Stimulated activated CD8-positive, alpha-beta memory T cell treated with anti-CD3 and anti-CD28 coated beads, Interleukin-4, amount 100 ng/mL, for 24 hours (primary cell): ENCODE measurements around the gene GREB1.

ENCODE experiments used
- DNase-seq: peaks from one replicate; pipeline ENCODE4 v3.0.0-alpha.2; 2020; ENCODE audit warnings: low read depth

GREB1 gene

GRCh38 chr2:11562011-11562410, 28.2 kb downstream of the GREB1 start:
- DNase-seq = no peak

- no peak for DNase-seq
These were observed 28.6 kb downstream of the GREB1 start for GRCh38 chr2:11562476-11562875.

GRCh38 chr2:11563784-11564666, 30.2 kb downstream of the GREB1 start:
- no peak for DNase-seq

GRCh38 chr2:11564816-11565567, 31.1 kb downstream of the GREB1 start:
- DNase-seq = no peak

- no peak for DNase-seq
These were observed 32.5 kb downstream of the GREB1 start for GRCh38 chr2:11566383-11566782.

DNA sequence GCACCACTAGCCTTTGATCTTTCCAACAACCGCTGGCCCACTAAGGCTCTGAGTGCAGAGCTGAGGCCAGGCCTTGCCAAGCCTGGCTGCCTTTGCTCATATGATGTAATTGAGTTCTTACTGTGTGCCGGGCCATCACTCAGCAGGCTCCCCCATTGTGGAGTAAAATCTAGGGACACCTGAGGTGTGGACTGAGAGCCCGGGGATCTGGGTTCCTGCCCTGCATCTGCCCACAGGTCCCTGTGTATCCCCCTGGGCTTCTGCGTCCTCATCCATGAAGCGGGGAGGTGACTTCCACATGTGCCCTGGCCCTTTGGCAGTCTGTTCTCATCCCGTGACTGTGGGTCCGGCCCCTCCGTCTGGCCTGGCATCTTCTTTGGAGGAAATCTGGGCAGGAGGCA, 33.8 kb downstream of the GREB1 start:
- no peak for DNase-seq

- no peak for DNase-seq
These were observed 34.6 kb downstream of the GREB1 start for GRCh38 chr2:11568436-11568835.

DNA sequence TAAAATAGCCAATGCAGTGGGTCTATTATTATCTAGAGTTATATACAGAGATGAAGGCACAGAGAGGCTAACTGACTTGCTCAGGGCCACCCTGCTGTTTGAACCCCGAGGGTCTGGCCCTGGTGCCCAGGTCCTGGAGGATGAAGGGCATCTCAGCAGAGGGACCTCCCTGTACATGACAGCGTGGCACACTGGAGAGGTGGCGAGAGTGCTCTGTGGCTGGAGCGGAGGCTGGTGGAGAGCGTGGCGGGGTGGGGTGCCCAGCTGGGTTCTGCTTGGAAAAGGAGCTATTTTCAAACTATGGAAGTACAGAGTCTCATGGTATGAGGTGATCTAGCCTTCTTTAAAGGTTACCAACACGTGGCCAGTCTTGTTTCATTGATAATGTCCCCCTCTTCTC, 35.8 kb downstream of the GREB1 start:
- no peak for DNase-seq

DNA sequence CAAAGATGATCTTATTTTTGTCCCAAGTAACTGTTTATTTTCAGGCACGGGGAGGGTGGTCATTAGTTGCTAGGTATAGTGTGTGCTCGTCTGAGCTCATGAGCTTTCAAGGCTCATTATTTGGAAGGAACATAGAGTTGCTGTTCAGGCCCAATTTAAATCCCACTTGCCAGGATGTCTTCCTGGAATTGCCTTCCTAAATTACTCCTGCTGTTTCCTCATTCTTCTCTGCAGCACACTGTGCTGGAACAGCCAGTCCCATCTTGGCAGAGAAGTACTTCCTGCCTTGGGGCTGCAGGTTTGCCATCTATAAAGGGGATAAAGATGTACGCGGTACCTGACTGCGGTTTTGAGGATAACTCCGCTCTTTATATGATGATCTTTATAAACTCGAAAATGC, 37.3 kb downstream of the GREB1 start:
- no peak for DNase-seq

DNA sequence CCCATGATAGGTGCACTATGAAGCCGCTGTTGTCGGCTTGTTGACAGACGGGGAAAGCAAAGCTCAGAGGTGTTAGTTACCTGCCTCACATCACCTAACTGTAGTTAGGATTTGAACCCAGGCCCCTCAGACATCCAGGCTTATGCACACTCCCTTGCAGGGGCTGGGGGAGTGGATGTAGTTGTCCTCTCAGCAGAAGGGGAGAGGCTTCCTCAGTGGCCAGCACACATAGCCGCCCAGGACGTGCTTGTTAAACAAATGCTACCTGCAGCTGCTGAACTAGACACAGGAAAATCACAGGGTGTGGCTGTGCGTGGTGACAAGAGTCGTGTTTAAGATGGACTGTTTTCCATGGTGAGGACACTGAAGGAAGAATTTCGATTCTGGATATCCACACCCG, 39.2 kb downstream of the GREB1 start:
- no peak for DNase-seq

GRCh38 chr2:11573418-11574175, 39.8 kb downstream of the GREB1 start:
- DNase-seq = no peak

DNA sequence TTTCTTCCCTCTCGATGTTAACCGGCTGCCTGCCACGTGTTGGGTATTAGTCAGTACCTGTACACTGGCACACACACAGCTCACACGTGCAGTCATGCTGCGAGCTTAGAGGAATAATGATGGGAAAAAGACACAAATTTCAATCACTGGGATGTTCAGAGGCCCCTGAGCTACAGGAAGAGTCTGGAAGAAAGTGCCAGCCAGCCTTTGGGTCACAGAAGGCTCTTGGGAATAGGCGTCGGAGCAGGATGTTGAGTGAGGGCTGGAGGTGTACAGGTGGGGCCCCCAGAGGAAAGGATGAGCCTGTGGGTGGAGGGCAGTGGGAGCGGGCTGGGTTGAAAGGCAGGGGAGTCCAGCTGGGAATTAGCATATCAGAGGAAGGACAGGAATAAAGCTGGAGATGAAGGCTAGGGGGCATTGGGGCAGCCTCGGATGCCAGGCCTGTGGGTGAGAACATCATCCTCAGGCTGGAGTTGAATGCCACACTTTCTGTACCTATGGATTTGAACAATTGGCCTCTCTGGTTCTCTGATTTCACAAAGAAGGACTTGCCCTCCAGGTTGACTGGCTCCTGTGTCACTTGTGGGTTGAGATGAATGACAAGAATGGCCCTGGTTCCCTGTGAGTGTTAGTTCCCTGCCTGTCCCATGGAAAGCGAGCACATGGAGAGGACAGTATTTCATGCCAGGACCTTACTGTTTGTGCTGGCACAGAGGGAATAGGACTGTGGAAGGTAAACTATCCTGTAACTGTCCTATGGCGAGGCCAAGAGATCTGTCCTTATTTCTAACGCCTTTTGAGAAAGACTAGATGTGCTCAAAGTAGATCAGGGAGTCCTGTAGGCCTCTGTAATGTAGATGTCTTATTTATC, 40.6 kb downstream of the GREB1 start:
- no peak for DNase-seq

DNA sequence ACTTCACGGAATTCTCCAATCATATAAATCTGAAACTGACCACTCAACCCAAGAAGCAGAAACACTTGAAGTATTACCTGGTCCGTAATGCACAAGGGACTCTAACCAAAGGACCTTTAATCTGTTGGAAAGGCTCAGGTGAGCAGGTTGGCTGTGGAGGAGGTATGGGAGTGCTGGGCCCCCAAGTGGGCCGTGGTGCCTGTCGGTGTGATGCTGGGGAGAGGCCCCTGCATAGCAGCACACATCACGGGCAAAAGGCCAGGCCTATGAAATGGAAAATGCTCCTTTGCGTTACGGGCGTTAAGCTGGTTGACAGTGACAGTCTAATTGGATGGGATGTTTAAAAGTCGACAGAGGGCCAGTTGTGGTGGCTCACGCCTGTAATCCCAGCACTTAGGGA, 42.6 kb downstream of the GREB1 start:
- DNase-seq = no peak

DNA sequence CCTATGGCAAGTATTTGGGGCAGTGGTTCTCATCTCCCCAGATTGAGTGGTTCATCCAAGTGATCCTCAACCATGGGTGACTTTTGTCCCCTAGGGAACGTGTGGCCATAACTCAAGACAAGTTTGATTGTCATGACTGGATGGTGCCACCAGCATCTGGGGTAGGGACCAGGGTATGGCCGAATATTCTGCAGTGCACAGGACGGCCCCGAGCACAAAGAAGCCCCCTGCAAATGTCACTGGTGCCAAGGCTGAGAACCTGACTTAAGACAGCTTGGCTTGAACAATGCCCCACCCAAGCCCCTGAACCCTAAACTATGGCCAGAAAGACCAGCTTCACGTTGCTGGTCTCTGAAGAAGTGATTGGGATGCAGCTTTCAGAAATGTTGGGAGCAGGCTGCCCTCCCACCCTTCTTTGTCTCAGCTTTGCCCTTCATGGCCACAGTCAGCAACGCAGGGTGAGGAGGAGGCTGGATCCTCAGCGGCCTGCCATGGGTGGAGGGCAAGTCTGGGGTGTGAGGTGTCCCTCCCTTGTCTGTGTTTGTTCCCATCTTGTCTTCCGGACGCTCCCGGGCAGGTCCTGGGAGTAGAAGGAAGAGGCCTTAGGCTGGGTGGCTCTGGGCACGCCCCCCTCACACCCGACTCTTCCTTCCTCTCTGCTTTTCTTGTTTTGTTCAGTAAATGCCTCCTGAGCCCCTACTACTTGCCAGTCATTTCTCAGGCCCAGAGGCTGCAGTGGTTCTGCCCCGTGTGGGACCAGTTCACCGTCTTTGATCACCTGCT, 43.4 kb downstream of the GREB1 start:
- DNase-seq = no peak

GRCh38 chr2:11578081-11578948, 44.5 kb downstream of the GREB1 start:
- no peak for DNase-seq

GRCh38 chr2:11578986-11579774, 45.3 kb downstream of the GREB1 start:
- no peak for DNase-seq

DNA sequence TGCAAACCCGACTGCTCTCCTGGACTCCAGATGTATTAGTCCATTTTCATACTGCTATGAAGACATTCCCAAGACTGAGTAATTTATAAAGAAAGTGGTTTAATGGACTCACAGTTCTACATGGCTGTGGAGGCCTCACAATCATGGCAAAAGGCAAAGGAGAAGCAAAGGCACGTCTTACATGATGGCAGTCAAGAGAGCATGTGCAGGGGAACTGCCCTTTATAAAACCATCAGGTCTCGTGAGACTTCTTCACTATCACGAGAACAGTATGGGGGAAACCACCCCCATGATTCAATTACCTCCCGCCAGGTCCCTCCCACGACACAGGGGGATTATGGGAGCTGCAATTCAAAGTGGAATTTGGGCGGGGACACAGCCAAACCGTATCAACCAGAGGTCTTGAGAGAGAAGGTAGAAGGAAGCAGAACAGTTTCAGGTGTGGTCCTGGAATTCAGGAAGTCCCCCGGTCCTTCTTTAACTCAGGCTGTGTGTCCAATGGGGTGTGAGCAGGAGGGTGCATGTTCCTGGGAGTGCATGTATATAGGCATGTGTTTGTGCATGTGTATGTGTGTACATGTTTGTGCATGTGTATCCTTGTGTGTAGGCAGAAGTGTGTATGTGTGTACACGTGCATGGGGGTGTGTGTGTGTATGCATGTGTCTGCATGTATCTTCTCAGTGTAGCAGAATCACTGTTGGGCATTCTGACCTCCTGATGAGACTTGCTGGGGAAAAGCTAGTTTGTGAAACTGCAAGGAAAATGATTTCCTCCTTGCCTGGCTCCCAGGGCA, 46.2 kb downstream of the GREB1 start:
- no peak for DNase-seq

DNA sequence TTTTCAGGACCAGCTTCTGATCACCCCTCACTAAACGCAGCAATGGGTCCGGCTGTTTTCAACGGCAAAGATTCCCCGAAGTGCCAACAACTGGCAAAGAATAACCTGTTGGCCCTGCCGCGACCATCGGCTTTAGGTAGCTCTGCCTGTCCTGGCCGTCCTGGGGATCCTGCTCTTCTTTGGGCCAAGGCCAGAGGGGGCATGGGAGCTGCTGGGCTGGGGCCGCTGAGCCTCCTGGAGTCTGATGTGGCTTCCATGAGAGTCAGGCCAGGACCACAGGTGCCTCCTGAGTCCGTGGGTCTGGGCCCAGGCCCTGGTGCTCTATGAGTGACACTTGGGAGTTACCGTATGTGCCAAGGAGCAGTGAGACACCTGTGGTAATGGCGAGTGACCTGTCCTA, 46.9 kb downstream of the GREB1 start:
- DNase-seq = no peak
